Endothelial cell (in vitro differentiated cells): ENCODE data around the gene TTC7B. TPM values are rescaled to one million over a fixed set of nuclear protein-coding genes. Genes with fewer than 3 reads are reported as not detected.

Experiments
- DNase-seq: peaks from one replicate; pipeline ENCODE4 v3.0.0; 2021; ENCODE audit warnings: low spot score
- H3K27ac Mint-ChIP-seq: one replicate; pipeline ENCODE4 v1.8.0; 2021; ENCODE audit warnings: mixed read lengths, inconsistent platforms; ENCODE audit not compliant: unreplicated experiment
- H3K27me3 Mint-ChIP-seq: one replicate; pipeline ENCODE4 v1.8.0; 2021; ENCODE audit warnings: mild to moderate bottlenecking, moderate library complexity, mixed read lengths, inconsistent platforms; ENCODE audit not compliant: unreplicated experiment
- H3K36me3 Mint-ChIP-seq: one replicate; pipeline ENCODE4 v1.8.0; 2021; ENCODE audit warnings: mild to moderate bottlenecking, low read depth, mixed read lengths, inconsistent platforms; ENCODE audit not compliant: unreplicated experiment
- H3K4me1 Mint-ChIP-seq: one replicate; pipeline ENCODE4 v1.8.0; 2021; ENCODE audit warnings: mild to moderate bottlenecking, mixed read lengths, inconsistent platforms; ENCODE audit not compliant: unreplicated experiment
- H3K4me3 Mint-ChIP-seq: one replicate; pipeline ENCODE4 v1.8.0; 2021; ENCODE audit warnings: mild to moderate bottlenecking, mixed read lengths, inconsistent platforms; ENCODE audit not compliant: unreplicated experiment
- H3K9me3 Mint-ChIP-seq: one replicate; pipeline ENCODE4 v1.8.0; 2021; ENCODE audit warnings: mixed read lengths, inconsistent platforms; ENCODE audit not compliant: unreplicated experiment
- CTCF ChIP-seq: fragments of 200-600 bp; sonication (generic); IDR thresholded peaks from one replicate; pipeline ENCODE4 v1.5.0; 2021; ENCODE audit warnings: antibody characterized with exemption; ENCODE audit not compliant: unreplicated experiment
- total RNA-seq: library from RNA; stranded (reverse); fragmentation: NEBNext Ultra II Directional; extraction: Animal tissue kit (Norgen Biotek cat#: 25700); gene quantifications from one replicate; pipeline ENCODE4 v1.2.1, GENCODE V29; 2021; ENCODE audit not compliant: unreplicated experiment

TTC7B gene
- total RNA-seq, 1 donor from 2014 or later = 93.5 TPM

GRCh38 chr14:90831821-90832220 is 15.6 kb upstream of the TTC7B start:
- H3K4me3 Mint-ChIP-seq = no peak overlapping the region
- H3K4me1 Mint-ChIP-seq = peaks cover 9% of the 10 kb centered on the region
- H3K9me3 Mint-ChIP-seq = no peaks in the 10 kb centered on the region
- no peak for TF ChIP-seq CTCF
- peaks cover 3% of the 10 kb centered on the region for H3K27me3 Mint-ChIP-seq
- no peak for DNase-seq
- no peaks in the 10 kb centered on the region for H3K36me3 Mint-ChIP-seq
- no peak overlapping the region for H3K27ac Mint-ChIP-seq

- TF ChIP-seq CTCF = no peak
- H3K36me3 Mint-ChIP-seq = no peaks in the 10 kb centered on the region
- H3K27ac Mint-ChIP-seq = no peak overlapping the region
- no peak overlapping the region for H3K4me3 Mint-ChIP-seq
- peaks cover 3% of the 10 kb centered on the region for H3K27me3 Mint-ChIP-seq
- peaks cover 9% of the 10 kb centered on the region for H3K4me1 Mint-ChIP-seq
- no peaks in the 10 kb centered on the region for H3K9me3 Mint-ChIP-seq
- DNase-seq = no peak
Observed at GRCh38 chr14:90830931-90831701, 14.9 kb upstream of the TTC7B start.

- no peaks in the 10 kb centered on the region for H3K9me3 Mint-ChIP-seq
- H3K4me3 Mint-ChIP-seq = no peak overlapping the region
- no peaks in the 10 kb centered on the region for H3K36me3 Mint-ChIP-seq
- TF ChIP-seq CTCF = no peak
- no peak overlapping the region for H3K27ac Mint-ChIP-seq
- H3K4me1 Mint-ChIP-seq = peaks cover 9% of the 10 kb centered on the region
- H3K27me3 Mint-ChIP-seq = peaks cover 3% of the 10 kb centered on the region
- DNase-seq = no peak
Observed at GRCh38 chr14:90829677-90830076, 13.4 kb upstream of the TTC7B start.

- H3K27ac Mint-ChIP-seq = no peak overlapping the region
- DNase-seq = no peak
- H3K36me3 Mint-ChIP-seq = peaks cover 4% of the 10 kb centered on the region
- H3K9me3 Mint-ChIP-seq = no peaks in the 10 kb centered on the region
- peak overlapping the region; percentile 62 for H3K4me3 Mint-ChIP-seq
- peaks cover 9% of the 10 kb centered on the region for H3K4me1 Mint-ChIP-seq
- H3K27me3 Mint-ChIP-seq = peaks cover 5% of the 10 kb centered on the region
- TF ChIP-seq CTCF = no peak
Observed at GRCh38 chr14:90828642-90829487, 12.6 kb upstream of the TTC7B start.
